GM19324 (cell line): ENCODE results near the gene ACTR1A.
A peak's percentile ranks its signal among the peaks of the same experiment; 100 is the strongest.
"Not testable (repeated sequence)": the region's sequence is repeated elsewhere in the genome, so short reads cannot be mapped to it uniquely, and the experiment has no call there.

Experiments
- ATAC-seq: cut with Tn5 transposase; IDR thresholded peaks from one replicate; pipeline ENCODE4 v1.9.1; 2021; ENCODE audit warnings: mild to moderate bottlenecking, moderate library complexity; ENCODE audit not compliant: unreplicated experiment, low FRiP score

Gene ACTR1A

DNA sequence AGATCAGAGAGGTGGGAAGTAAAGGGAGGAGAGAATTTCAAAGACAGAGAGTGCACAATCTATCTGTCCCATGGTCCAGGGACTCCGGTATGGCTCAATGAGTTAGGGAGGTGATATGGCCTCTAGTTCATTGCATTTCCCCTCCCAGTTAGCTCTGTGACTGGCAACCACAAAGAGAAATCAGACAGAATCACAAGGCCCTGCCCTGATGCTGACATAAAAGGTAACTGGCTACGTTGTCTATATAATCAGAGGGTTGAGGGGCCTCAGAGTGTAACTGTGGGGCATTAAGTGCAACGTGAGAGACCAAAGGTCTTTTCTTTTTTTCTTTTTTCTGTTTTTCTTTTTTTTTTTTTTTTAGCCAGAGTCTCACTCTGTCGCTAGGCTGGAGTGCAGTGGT is 43.9 kb downstream of the ACTR1A start:
- no peak for ATAC-seq

DNA sequence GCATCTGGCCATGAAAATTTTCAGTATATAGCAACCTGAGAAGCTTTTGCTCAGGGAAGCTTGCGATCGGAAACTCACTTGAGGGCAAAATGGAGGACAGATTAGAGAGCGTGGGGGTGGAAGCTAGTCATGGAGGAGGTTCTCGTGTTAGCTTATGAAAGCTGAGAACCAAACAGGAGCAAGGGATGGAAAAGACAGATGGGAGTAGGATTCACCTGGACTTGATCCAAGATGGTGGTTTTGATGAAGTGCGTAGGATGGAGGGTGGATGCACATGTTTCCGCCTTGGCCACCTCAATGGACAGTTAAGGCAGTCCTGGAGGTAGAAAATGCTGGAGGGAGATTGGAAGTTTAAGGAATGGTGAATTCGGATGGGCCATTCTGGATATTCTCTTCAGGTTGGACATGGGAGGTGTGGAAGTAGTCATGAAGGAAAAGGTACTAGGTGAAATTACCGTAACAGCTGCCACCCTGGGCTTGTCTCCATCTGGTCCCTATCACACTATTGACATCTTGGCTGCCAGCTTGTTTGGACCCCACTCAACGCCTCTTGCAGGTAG is 44.8 kb downstream of the ACTR1A start:
- no peak for ATAC-seq

DNA sequence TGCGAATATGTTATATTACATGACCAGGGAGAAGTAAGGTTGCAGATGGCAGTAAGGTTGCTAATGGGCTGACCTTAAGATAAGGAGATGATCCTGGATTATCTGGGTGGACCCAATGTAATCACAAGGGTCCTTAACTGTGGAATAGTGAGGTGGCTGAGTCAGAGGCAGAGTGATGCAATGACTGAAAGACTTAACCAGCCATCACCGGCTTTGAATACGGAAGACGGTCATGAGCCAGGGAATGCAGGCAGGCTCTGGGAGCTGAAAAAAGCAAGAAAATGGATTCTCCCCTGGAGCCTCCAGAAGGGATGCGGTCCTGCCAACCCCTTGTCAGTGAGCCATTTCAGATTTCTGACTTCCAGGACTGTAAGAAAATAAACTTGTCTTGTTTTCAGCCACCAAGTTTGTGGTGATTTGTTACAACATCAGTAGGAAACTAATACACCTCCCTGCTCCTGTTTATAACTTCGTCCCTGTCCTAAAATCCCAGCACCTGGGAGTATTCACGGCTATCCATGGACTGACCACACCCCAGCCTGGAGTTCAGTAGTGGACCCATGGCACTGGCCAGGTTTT is 46.5 kb downstream of the ACTR1A start:
- ATAC-seq = no peak

DNA sequence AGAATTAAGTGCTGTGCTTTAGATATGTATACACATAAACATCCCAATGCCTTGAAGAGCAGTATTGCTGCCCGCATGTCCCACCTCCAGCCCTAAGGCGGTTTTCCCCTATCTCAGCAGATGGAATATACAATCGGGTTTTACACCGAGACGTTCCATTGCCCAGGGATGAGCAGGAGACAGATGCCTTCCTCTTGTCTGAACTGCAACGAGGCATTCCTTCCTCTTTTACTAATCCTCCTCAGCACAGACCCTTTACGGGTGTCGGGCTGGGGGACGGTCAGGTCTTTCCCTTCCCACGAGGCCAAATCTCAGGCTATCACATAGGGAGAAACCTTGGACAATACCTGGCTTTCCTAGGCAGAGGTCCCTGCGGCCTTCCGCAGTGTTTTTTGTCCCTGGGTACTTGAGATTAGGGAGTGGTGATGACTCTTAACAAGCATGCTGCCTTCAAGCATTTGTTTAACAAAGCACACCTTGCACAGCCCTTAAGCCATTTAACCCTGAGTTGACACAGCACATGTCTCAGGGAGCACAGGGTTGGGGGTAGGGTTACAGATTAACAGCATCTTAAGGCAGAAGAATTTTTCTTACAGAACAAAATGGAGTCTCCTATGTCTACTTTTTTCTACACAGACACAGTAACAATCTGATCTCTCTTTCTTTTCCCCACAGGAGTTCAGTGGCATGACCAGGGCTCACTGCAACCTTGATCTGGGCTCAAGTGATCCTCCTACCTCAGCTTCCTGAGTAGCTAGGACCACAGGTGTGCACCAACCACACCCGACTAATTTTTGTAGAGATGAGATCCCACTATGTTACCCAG is 47.6 kb downstream of the ACTR1A start:
- ATAC-seq = not testable (repeated sequence)

DNA sequence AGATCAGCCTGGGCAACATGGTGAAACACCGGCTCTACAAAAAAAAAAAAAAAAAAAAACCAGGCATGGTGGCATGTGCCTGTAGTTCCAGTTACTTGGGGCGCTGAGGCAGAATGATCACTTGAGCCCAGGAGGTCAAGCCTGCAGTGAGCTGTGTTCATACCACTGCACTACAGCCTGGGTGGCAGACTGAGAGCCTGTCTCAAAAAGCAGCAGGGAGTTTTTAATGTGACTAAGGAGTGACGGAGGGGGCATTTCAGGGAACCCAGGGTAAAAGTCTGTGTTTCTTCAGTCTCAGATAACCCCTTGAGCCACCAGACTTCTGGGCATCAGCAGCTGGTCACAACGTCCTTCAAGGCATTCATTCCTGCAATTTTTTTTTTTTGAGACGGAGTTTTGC is 49.0 kb downstream of the ACTR1A start:
- no peak for ATAC-seq

DNA sequence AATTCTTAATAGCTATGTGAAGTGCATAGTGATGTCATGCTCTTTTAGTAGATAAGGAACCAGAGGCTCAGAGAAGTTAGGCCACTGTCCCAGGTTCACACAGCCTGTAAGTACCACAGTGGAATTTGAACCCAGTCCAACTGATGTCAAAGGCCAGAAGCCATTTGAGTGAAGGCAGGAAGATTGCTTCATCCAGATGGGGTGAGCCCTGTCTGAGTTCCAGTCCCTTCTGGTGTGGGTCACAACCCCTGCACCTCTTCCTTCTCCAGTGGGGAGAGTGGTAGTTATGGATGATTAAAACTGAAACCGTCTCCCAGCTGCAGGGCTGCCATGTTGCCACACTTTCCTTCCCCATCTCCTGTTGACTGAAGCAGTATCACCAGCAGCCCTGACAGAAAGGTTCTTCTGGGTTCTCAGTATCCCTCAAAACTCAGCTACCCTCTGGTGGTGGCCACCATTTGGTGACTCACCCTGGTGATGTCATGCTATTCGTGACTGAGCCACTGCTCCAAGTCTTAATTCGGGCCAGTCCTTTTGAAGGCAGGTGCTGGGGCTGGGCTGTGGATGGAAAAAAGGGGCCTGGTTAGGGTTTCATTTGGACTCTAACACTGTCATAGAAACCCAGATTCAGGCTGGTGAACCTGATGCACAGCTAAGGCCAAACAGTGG is 49.7 kb downstream of the ACTR1A start:
- no peak for ATAC-seq

DNA sequence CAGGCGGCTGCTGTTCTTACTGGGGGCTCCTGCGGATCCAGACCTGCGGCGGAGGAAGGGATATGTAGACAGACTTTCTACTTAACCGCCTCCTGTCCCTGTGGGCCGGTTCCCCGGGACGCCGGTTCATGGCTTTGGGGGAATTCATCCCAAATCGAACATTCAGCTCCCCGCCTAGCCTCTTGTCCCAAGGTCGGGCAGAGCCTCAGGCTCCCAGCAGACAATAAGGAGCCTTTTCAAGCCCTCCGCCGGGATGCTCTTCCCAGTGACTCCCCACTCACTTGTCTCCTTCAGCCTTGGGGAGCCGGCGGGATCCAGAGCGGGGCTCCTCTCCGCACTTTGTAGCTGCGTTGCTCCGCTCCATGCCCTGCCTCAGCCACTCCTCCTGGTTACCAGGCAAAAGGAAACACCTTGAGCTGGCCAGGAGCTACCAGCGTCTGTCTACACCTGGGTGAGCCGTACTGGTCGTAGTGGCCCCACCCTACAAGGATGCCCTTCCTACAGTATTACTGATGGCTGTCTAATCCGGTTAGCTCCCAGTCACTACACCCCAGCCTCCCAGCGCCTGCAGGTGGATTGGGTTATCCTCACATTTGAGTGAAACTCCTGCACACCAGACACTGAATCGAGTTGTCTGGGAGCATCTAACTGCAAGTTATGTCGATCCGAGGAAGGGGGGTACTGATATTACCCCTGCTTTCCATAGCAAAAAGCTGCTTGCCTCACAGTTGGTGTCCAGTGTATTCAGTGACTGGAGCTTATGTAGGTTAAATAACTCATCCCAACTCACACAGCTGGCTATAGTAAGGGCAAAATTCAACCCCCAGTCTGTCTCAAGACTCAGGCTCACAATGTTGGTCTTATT is 51.2 kb downstream of the ACTR1A start, which contains the start of gene C10orf95:
C10orf95 (minus strand) TSS at position 439 of the 865 bp plus-strand sequence. CDS start 450 bp downstream, outside the sequence.
- no peak for ATAC-seq

DNA sequence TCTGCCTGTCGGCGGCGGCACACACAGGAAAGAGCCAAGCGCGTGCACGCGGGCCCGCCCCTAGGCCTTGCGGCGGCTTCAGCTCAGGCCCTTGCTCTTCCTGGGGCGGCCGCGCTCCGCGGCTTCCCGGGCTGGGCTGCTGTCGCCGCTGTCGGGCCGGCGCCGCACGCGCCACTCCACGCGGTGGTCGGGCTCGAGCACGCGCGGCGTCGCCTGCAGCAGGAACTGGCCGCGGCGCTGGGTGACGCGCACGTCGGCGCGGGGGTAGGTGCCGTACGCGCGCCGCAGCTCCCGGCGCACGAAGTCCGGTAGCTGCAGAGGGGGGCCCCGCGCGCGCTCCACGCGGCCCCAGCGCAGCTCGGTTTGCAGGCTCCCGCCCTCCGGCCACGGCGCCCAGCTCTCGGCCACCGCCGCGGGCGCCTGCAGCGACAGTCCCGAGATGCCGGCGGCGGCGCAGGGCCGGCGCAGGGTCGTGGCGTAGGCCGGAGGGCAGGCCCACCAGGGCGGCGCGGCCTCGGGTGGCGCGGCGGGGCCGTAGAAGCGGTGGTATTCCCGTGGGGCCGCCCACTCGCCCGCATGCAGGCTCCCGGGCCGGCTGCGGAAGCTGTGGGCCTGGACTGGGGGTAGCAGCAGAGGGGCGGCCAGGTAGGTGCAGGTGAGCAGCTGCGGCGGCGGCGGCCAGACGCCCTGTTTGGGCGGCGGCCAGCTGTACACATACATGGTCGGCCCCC is 52.0 kb downstream of the ACTR1A start:
- ATAC-seq = peak; percentile 87

DNA sequence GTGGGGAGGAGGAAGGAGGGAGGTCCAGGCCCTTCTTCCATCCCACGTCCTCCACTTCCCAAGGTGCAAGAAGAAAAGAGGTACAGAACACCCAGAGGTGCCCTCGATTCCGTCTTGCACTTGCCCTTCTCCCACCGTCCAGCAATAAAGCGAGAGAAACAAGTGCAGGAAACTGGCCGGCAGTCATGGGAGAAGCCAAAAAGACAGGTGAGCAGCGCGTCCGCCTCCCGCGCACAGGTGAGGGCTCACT is 52.5 kb downstream of the ACTR1A start:
- no peak for ATAC-seq

DNA sequence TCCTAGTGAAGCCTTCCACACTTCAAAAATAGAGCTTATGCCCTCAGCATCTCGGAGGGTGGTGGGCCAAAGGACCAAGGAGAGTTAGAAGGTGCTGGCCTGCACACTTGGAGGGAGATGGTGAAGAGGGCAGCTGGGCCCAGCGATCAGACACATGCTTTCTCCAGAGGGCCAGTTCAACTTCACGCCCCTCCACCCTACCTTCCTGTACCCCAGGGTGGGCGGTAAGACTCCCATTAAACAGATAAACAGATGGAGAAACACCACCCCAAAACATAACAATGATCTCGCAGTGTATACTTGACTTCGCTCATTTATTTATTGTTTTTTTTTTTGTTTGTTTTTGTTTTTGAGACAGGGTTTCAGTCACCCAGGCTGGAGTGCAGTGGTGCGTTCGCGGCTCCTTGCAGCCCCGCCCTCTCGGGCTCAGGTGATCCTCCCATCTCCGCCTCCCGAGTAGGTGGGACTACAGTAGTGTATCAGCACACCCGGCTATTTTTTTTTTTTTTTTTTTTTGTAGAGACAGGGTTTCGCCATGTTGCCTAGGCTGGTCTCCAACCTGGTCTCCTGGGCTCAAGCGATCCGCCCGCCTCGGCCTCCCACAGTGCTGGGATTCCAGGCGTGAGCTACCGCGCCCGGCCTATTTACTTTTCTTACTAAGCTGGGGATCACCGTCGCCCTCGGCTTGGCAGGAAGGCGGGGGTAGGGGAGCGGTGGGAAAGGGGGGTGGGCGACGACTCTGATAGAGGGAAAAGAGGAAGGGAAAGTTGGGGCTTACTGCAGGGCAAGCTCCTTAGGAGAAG is 53.0 kb downstream of the ACTR1A start:
- ATAC-seq = peak; percentile 28

DNA sequence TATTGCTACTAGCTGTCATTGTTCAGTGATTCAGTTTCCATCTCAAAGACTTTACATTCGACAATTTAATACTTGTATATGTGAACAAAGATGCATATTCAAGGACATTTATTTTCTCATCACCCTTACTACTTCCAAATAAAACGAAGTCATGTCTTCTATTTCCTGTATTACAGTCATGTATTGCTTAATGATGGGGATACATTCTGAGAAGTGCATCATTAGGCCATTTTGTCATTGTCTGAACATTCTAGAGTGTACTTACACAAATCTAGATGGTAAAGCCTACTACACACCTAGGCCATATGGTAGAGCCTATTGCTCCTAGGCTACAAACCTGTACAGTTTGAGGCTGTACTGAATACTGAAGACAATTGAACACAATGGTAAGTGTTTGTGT is 57.7 kb downstream of the ACTR1A start:
- no peak for ATAC-seq

DNA sequence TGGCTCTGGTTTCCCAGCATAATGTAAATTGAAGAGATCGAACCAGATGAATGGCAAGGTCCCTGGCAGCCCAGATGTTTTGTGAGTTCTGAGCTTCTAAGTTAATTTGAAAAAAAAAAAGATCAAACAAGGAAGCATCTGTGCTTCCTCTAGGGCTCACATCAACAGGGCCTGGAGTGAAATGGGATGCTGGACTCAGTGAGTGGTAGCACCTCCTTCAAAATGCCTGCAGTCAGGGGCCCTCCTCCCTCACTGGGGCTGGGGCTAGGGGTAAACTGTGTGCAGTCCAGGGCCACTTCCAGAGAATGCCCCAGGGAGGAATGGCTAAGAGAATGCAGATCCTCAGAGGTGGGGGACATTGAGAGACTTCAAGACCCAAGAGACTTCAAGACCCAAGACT is 64.1 kb downstream of the ACTR1A start:
- ATAC-seq = no peak

DNA sequence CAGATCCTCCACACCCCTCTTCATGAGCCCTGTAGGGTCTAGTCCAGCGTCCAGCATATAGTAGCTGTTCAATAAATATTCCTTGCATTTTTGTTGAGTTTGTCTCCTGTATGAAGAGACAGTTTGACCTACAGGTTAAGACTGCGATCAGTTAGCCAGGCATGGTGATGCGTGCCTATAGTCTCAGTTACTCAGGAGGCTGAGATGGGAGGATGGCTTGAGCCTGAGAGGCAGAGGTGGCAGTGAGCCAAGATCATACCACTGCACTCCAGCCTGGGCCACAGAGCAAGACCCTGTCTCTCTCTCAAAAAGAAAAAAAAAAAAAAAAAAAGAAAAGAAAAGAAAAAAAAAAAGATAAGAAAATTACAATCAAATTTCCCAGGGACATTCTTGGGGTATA is 65.0 kb downstream of the ACTR1A start:
- ATAC-seq = no peak

DNA sequence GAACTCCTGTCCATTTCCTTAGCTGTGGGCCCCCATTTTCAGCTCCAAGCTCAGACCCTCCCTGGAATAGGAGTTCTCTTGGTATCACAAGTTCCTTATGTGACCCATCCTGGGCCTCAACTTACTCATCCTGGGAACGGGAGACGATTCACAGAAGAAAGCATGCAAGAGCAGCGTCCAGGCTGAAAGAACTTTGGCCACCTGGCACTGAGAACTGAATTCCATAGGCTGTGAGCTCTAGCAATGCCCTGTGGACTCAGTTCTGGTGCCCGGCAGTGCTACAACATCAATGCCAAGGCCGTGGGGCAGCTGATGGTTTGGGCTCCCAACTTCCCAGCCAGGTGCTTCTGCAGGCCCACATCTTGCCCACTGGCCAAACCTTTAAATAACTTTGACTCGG is 66.2 kb downstream of the ACTR1A start:
- no peak for ATAC-seq

DNA sequence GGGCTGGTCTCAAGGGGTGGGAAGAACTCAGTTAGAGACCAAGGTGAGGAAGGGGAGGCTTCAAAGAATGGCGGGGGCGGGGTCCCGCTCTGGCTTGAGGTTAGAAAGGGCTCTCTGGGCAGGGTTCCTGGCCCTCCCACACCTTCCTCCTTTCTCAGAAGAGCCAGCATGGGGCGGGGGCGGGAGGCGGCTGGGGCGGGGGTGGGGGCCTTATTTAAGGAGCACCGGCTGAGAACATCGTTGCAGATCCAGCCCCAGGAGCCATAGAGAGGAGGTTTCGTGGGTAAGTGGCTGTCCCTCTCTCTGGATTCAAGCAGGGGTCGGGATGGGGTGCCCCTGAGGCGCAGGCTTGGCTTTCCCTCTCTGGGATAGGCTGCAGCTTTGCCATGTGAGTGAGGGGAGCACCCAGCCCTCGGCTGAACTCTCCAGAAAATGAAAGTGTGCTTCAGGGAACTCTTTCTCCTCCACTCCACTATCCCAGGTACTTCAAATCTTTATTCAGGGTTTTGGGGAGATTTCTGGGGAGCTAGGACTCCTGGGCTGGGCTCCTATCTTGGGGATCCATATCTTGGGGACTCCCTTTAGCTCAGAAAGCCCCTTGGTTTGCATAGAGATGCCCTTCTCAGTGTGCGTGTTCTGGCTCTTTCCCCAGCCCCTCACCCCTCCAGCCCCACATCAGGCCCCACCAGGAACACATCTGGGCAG is 66.8 kb downstream of the ACTR1A start:
- no peak for ATAC-seq

DNA sequence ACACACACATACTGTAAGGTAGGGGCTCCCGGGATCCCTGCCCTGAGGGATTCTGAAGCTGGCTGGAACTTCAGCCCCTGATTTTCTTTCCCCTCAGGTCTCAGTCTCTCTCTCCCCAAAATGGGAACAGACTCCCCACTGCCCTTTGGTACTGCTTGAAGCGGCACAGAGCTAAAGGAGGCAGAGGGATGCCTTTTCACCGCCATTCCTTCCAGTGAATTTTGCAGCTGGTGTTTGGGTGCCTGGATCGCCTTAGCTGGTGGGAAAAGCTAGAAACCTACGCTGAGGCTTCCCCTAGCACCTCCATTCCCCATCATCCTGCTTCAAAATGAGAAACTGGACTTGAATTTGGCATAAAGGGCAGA is 67.4 kb downstream of the ACTR1A start:
- no peak for ATAC-seq

DNA sequence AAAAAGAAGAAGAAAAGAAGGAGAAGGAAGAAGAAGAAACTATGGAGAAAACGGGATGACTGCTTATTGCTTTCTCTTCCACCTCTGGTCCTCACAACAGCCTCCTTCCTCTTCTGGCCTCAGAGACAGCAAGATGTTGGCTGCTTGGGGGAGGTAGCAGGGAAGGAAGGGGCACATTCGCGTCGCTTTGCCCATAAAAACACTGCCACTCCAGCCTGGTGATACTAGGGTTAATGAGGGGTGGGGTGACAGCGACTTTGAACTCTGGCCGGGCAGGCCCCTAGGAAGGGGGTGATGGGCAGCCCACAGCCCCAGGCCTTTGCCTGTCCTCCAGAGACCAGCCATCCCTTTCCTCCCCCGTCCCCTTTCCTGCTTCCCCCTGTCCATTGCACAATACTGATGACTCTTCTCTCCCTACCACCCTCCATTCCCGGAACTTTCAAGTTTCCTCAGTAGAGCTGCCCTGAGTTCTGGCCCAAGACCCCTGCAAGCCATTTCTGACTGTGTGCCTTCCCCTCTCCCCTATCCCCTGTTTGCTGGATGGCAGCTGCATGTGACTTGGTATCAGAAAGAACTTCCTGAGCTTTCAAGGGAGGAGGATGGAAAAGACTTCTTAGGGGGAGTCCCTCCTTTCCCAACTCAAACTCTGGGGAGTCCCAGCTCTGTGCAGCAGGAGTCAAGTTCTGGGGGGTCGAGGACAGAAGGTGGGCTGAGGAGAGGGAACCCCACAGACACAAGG is 67.9 kb downstream of the ACTR1A start:
- no peak for ATAC-seq

DNA sequence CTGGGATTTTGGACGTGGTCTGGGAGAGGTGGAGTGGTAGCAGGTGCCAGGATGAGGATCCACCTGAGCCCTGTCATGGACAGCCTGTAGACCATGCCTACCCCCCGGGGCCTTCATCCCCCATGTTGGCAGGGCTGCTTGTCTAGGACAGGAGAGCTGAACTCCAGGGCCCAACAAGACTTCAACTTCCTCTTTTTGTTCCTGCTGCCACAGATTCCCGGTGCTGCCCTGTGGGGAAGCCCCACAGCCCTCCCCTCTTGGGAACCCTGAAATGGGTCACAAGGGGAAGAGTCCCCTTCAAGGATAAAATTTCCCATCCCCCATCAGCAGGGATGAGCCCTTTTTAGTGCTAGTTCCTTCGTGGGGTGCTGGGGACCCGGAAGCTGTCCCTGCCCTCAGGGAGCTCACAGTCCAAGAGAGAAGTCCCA is 68.9 kb downstream of the ACTR1A start:
- ATAC-seq = no peak
